Activated T-cell treated with anti-CD3 and anti-CD28 coated beads, Interleukin-2, amount 50 U/mL, for 4 hours (primary cell): ENCODE data around the gene ATP23. TPM values are rescaled to one million over a fixed set of nuclear protein-coding genes. Genes with fewer than 3 reads are reported as not detected.

Source experiments
- ATAC-seq, 2 donors: fragments of 200-7000 bp; cut with Tn5 transposase; one replicate each; pipeline ENCODE4 v1.10.0; 2021
- DNase-seq: peaks from one replicate; pipeline ENCODE4 v3.0.0-alpha.2; 2020
- H3K27me3 Mint-ChIP-seq: one replicate; pipeline ENCODE4 v1.8.0; 2021; ENCODE audit warnings: low read depth, mixed read lengths
- H3K36me3 Mint-ChIP-seq: one replicate; pipeline ENCODE4 v1.8.0; 2022; ENCODE audit warnings: mixed read lengths; ENCODE audit not compliant: insufficient read depth
- H3K4me1 Mint-ChIP-seq: one replicate; pipeline ENCODE4 v1.8.0; 2021; ENCODE audit warnings: low read depth, mixed read lengths
- H3K4me3 Mint-ChIP-seq: one replicate; pipeline ENCODE4 v1.8.0; 2021; ENCODE audit warnings: mild to moderate bottlenecking, moderate library complexity, mixed read lengths
- H3K9me3 Mint-ChIP-seq: one replicate; pipeline ENCODE4 v1.8.0; 2021; ENCODE audit warnings: mixed read lengths
- total RNA-seq, 3 donors: library from RNA; stranded (reverse); gene quantifications; one replicate each; pipeline ENCODE4 v1.2.1, GENCODE V29; 2021

Gene ATP23
- total RNA-seq, result 1 to 10 TPM; 3.3 to 7.0 (median 5.9) TPM

DNA sequence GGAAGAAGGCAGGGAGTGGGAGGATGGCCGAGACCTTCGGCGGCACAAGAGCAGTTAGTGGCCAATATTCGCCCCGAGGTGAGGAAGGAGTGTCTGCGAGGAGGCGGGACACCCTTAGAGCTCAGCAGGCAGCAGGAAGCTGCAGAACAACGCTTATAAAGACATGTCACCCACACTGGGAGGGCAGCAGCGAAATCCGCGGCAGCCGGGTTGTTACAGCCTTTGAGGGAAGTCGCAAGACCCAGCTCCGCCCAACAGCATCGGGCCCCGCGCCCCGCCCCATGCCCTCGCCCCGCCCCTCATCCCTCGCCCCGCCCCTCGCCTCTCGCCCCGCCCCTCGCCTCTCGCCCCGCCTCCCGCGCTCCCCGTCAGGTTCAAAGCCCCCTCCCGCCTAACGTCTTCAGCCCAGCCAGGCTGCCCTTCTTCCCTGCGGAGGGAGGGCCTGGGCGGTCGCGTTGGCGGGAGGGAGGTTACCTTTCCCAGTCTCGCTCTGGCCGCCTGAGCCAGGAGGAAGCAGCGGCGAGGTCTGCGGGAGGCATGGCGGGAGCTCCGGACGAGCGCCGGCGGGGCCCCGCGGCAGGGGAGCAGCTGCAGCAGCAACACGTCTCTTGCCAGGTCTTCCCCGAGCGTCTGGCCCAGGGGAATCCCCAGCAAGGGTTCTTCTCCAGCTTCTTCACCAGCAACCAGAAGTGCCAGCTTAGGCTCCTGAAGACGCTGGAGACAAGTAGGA is at the start of gene ATP23:
ATP23 (plus strand) TSS at position 403 of the 730 bp plus-strand sequence; CDS start at position 538, 135 bp downstream.
- peak; percentile 91 to 94 for ATAC-seq

GRCh38 chr12:57892232-57892972 is 49.0 kb upstream of the ATP23 start:
- H3K9me3 Mint-ChIP-seq, result no peaks in the 10 kb centered on the region
- no peak overlapping the region for H3K4me3 Mint-ChIP-seq
- no peak for DNase-seq
- H3K27me3 Mint-ChIP-seq, result no peaks in the 10 kb centered on the region
- H3K36me3 Mint-ChIP-seq, result no peaks in the 10 kb centered on the region
- peaks cover 44% of the 10 kb centered on the region for H3K4me1 Mint-ChIP-seq
- ATAC-seq, result no peak

More for the DNA sequence above, at the start of gene ATP23:
- no peaks in the 10 kb centered on the region for H3K27me3 Mint-ChIP-seq
- H3K4me1 Mint-ChIP-seq, result peaks cover 36% of the 10 kb centered on the region
- peak; percentile 80 for DNase-seq
- no peaks in the 10 kb centered on the region for H3K36me3 Mint-ChIP-seq
- H3K9me3 Mint-ChIP-seq, result no peaks in the 10 kb centered on the region
- H3K4me3 Mint-ChIP-seq, result peak within 1 kb of the TSS; percentile 93

DNA sequence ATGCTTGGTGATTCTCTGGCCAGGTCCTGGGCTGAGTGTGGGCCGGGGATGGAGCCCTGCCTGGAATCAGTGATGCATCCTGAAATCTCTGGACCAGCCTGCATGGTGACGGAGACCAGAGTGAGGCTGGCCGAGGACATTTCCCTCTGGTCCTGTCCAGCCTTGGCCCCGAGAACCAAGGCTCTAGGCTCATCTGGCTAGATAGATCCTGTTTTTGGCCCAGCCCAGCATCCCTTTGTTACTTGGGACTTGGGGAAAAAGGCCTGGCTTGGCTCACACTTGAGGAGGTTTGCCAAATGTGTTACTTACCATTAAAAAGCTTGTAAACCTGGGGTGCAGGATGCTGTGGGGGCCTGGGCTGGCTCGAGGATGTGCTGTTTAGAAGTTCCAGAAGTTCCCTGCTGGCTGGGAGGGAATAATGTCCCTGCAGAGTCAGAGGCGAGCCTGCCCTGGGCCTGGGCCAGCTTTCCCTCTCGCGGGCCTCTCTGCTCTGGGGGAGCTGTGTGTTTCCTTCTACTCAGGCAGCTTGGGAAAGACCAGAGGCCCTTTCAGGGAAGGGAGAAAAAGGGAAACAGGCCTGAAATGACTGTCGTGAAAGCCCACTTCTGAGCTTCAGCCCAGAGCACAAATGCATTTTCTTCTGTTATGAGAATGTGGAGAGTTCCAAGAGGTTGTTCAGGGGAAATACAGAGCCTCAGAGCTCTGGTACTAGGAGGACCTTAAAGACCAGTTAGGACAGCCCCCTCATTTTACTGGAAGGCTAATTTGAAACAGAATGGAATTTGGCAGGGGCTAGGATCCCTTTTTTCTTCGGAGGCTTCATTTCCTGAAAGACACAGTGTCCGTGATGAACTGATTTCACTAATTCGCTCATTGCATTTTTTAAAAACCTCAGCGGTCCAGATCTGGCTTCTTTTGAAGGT is 47.7 kb upstream of the ATP23 start:
- no peaks in the 10 kb centered on the region for H3K9me3 Mint-ChIP-seq
- no peak overlapping the region for H3K4me3 Mint-ChIP-seq
- H3K4me1 Mint-ChIP-seq, result peaks cover 47% of the 10 kb centered on the region
- no peak for ATAC-seq
- DNase-seq, result no peak
- H3K27me3 Mint-ChIP-seq, result no peaks in the 10 kb centered on the region
- no peaks in the 10 kb centered on the region for H3K36me3 Mint-ChIP-seq

DNA sequence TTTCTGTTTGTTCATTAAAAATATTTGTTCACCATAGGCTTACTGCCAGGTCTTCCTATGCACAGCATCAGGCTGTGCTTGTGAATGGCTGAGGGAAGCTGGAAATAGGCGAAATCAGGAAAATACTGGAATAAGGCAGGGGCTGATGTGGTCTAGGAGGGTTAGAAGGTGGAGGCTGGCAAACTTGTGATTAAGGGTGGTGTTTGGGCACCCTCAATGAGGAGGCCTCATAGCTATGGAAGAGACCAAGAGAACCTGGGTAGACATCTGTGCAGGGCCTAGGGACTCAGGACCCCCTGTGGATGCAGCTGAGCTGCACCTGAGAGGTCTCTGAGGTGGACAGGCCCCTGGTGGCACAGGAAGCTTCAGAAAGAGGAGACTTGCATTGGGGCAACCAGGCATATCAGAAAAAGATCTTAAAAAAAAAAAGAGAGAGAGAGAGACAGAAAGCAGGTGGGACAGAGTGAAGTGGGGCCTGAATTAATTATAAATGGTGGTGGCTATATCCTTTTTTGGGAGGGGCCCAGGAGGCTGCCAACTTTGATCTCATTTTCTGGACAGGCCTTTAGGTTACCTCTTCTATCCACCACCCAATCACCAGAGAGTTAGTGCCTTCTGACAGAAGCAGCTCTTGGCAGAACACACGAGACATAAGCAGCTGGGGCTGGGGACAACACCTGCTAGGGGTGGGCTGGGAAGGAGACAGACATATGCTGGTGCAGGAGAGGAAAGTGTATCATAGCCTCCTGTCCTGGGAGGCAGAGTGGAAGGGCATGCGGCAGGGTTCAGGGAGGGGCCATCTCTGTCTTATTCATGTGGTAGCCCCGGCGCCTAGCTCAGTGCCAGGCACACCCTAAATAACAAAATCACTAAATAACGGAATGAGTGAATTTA is 46.7 kb upstream of the ATP23 start:
- ATAC-seq (no peak), DNase-seq (no peak)
- Mint-ChIP-seq H3K27me3 (no peaks in the 10 kb centered on the region), H3K36me3 (no peaks in the 10 kb centered on the region), H3K9me3 (no peaks in the 10 kb centered on the region), H3K4me3 (no peak overlapping the region), H3K4me1 (peaks cover 54% of the 10 kb centered on the region)

DNA sequence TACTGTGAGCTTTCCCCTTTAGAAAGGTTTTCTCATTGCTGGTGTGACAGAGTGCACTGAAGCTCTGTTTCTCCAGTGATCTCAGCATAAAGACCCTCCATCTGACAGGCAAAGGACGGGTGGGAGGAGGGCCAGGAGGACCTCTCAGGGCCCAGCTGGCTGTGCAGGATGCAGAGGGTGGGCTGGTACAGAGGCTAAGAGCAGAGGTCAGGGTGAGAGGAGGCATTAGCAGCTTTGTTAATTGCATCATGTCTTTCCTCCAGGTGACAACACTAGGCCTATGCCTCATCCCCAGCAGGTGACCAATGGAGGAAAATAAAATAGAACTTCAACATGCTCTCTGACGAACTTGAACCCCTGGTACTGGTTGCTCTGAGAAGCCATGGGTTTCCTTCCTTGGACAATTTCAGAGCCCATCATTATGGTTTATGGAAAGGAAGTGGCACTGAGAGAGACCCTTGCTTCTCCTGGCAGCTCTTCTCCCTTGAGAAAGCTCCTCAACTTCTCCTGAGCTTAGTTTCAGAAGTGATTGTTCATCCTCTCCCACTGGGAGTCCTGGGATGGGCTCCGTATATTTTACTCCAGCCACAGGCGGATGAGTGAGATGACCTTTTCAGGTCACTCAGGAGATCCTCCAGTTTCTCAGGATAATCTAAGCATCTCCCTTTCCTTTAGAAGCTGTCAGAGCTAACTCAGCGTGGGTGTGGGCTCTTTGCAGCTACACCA is 45.8 kb upstream of the ATP23 start:
- DNase-seq, result no peak
- peak overlapping the region; percentile 71 for H3K4me3 Mint-ChIP-seq
- no peak for ATAC-seq
- no peaks in the 10 kb centered on the region for H3K9me3 Mint-ChIP-seq
- H3K36me3 Mint-ChIP-seq, result no peaks in the 10 kb centered on the region
- no peaks in the 10 kb centered on the region for H3K27me3 Mint-ChIP-seq
- peaks cover 59% of the 10 kb centered on the region for H3K4me1 Mint-ChIP-seq

DNA sequence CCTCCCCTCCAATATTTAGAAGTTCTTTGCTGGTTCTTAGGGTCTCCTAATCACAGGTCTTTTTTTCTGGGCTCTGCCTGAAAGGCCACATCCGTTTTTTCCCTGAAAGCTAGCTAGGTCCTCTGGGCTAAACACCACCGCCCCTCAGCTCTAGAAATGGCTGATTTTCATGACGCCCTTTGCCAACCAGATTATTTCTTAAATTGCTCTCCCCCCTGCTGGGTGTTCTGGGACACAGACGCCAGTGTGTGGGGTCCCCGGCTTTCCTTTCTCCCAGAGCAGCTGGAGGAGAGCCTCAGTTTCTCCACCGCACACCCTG is 45.3 kb upstream of the ATP23 start:
- ATAC-seq, result no peak
- Mint-ChIP-seq H3K36me3 (no peaks in the 10 kb centered on the region), H3K27me3 (no peaks in the 10 kb centered on the region), H3K9me3 (no peaks in the 10 kb centered on the region), H3K4me3 (peak overlapping the region; percentile 71), H3K4me1 (peaks cover 61% of the 10 kb centered on the region)
- DNase-seq, result no peak

DNA sequence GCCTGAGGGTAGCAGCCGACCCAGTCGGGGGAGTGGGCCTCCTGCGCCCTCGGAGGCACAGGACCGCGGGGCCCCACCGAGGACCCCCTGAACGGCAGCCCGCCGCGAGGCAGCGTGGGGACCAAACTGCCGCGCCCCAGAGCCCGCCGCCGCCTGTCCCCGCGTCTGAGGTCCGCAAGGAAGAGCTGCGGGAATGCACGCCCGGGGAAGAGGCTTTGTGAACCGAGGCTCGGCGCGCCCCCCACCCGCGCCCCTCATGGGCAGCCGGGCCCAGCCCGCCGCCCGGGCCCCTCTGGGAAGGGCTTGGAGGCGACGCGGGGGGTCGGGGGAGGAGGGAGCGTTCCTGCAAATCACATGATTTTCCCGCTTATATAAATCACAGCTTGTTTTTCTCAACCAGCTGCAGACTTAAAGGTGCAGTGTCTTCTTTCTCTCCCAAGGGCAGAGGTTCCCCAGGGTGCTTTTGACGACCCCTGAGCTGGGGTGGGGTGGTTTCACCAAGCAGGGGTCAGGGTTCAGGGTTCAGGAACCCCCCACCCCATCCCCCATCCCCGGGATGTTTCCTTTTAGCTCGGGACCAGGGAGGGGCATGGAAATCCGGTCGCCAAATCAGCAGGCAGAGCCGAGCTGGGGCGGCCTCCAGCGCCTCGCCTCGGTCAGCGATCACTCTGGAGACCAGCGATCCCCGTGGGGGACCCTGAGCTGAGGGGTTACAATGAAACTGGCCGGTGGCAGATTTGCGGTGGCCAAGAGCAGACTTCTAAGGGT is 44.7 kb upstream of the ATP23 start:
- DNase-seq, result peak; percentile 30
- no peaks in the 10 kb centered on the region for H3K36me3 Mint-ChIP-seq
- ATAC-seq, result no peak
- peak overlapping the region; percentile 76 for H3K4me3 Mint-ChIP-seq
- peaks cover 64% of the 10 kb centered on the region for H3K4me1 Mint-ChIP-seq
- no peaks in the 10 kb centered on the region for H3K9me3 Mint-ChIP-seq
- H3K27me3 Mint-ChIP-seq, result no peaks in the 10 kb centered on the region

DNA sequence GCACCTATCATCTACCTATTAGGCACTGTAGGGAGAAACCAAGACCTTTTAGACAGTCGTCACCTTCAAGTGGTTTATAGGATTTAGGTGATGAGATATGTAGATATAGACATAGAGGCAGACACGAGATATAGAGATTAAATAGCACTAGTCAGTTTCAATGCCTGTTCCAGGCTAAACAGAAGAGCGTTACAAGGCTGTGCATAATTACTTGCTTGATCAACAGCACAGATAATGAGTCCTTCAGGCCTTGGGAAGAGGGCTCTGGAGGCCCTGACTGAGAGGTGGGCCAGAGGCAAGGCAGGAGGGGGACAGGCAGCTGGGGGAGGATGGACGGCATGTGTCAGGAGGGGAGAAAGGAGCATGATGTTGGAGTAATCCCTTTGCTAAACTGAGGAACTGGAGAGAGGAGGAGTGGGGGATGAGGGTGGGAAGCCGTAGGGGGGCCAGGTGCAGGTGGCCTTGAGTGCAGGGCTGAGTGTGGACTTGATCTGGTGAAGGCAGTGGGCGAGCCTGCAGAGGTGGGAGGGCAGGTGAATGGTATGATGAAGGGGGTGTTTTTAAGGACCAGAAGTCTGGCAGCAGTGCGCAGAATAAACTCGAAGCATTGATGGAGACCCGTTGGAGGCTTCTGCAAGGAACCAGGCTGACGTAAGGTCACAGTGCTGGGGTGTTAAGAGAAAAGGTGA is 43.9 kb upstream of the ATP23 start:
- H3K4me1 Mint-ChIP-seq, result peaks cover 65% of the 10 kb centered on the region
- no peaks in the 10 kb centered on the region for H3K27me3 Mint-ChIP-seq
- H3K4me3 Mint-ChIP-seq, result peak overlapping the region; percentile 76
- ATAC-seq, result no peak
- H3K36me3 Mint-ChIP-seq, result no peaks in the 10 kb centered on the region
- no peak for DNase-seq
- no peaks in the 10 kb centered on the region for H3K9me3 Mint-ChIP-seq

GRCh38 chr12:57898308-57898970 is 42.9 kb upstream of the ATP23 start:
- Mint-ChIP-seq H3K27me3 (no peaks in the 10 kb centered on the region), H3K36me3 (no peaks in the 10 kb centered on the region), H3K4me1 (peaks cover 65% of the 10 kb centered on the region), H3K4me3 (peak overlapping the region; percentile 76), H3K9me3 (no peaks in the 10 kb centered on the region)
- DNase-seq, result no peak
- no peak for ATAC-seq

DNA sequence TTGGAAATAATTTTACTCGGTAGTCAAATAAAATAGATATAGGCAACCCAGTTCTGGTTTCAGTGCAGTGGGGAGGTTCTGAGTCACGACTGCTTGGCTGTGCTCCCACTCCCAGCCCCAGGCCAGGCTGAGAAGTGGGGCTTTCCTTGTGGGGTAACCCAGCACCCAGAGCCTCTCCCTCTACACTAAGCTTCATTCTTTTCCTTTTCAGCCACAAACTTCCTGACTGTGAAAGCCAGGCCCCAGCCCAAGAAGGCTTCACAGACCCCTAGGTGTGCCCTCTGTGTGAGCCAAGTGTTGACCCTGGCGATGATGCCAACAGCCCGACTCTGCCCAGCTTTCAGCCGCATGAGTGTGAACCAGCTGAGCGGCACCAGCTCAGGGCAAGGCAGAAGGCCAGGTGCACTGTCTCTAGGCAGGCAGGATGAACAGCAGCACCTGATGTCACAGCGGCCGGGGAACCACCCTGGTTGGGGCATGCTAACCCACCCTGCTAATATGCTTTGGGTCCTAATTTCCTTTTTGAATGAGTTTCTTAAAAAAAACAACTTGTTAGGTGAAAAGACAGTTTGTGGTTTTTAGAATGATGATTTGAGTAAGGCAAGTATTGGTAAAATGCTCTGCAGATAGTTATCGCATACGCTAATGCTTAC is 42.2 kb upstream of the ATP23 start:
- H3K9me3 Mint-ChIP-seq, result no peaks in the 10 kb centered on the region
- DNase-seq (peak; percentile 72), ATAC-seq (peak; percentile 94 to 95)
- H3K4me1 Mint-ChIP-seq, result peaks cover 62% of the 10 kb centered on the region
- peak overlapping the region; percentile 76 for H3K4me3 Mint-ChIP-seq
- no peaks in the 10 kb centered on the region for H3K36me3 Mint-ChIP-seq
- H3K27me3 Mint-ChIP-seq, result no peaks in the 10 kb centered on the region

DNA sequence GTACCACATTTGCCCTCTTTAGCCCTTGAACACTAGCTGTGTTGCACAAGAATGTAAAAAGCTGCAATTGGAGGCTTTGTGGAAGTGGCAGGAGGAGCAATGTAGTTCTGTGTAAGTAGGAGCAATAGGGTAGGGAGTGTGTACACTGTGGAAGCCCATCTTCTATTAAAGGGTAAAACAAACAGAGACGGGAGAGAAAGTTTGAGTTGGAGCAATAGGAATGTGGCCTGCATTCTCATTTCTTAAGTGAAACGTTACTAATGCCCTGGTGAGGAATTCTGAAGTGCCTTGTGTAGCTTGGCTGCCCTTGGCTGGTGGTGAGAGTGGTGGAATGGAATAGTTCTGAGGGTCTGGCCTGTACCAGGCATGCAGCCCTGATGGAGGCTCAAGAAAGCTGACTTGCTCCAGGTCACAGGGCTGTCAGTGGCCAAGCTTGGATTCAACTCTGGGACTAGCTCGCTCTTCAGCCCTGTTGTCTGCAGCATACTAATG is 38.8 kb upstream of the ATP23 start:
- Mint-ChIP-seq H3K27me3 (peaks cover 2% of the 10 kb centered on the region), H3K4me3 (no peak overlapping the region), H3K4me1 (peaks cover 36% of the 10 kb centered on the region), H3K9me3 (no peaks in the 10 kb centered on the region), H3K36me3 (no peaks in the 10 kb centered on the region)
- no peak for ATAC-seq
- no peak for DNase-seq
